SH-SY5Y (cell line): ENCODE data around the gene DNAH10.

Experiments
- GATA2 ChIP-seq: IDR thresholded peaks from 2 replicates; pipeline ENCODE4 v1.6.1; 2011; ENCODE audit warnings: mild to moderate bottlenecking, low read depth, low read length
- GATA3 ChIP-seq: IDR thresholded peaks from 2 replicates; pipeline ENCODE4 v1.6.1; 2011; ENCODE audit warnings: low read depth, mild to moderate bottlenecking, low read length, moderate library complexity

Gene DNAH10

GRCh38 chr12:123832052-123832451 lies 70.0 kb downstream of the DNAH10 start:
- TF ChIP-seq GATA3 (no peak), GATA2 (no peak)

GRCh38 chr12:123833830-123834229 lies 71.7 kb downstream of the DNAH10 start:
- TF ChIP-seq GATA3 (no peak), GATA2 (no peak)

GRCh38 chr12:123834845-123835244 lies 72.7 kb downstream of the DNAH10 start:
- TF ChIP-seq GATA3: no peak
- no peak for TF ChIP-seq GATA2

- TF ChIP-seq GATA2 (no peak), GATA3 (no peak)
Observed at GRCh38 chr12:123836292-123836691, 74.2 kb downstream of the DNAH10 start.

- TF ChIP-seq GATA3: peak; percentile 93
- peak; percentile 98 for TF ChIP-seq GATA2
Observed at GRCh38 chr12:123839826-123840225, 77.7 kb downstream of the DNAH10 start.

GRCh38 chr12:123840765-123841425 lies 78.8 kb downstream of the DNAH10 start:
- TF ChIP-seq GATA2: no peak
- TF ChIP-seq GATA3: no peak

GRCh38 chr12:123843912-123844748 lies 82.0 kb downstream of the DNAH10 start:
- TF ChIP-seq GATA2: no peak
- TF ChIP-seq GATA3: no peak

- TF ChIP-seq GATA2: no peak
Observed at GRCh38 chr12:123845881-123846280, 83.8 kb downstream of the DNAH10 start.

- no peak for TF ChIP-seq GATA2
- no peak for TF ChIP-seq GATA3
Observed at GRCh38 chr12:123846340-123846739, 84.2 kb downstream of the DNAH10 start.

- TF ChIP-seq GATA3 (no peak), GATA2 (no peak)
Observed at GRCh38 chr12:123847019-123847418, 84.9 kb downstream of the DNAH10 start.

GRCh38 chr12:123847876-123848275 lies 85.8 kb downstream of the DNAH10 start:
- TF ChIP-seq GATA3 (no peak), GATA2 (no peak)

- no peak for TF ChIP-seq GATA3
- no peak for TF ChIP-seq GATA2
Observed at GRCh38 chr12:123849517-123849916, 87.4 kb downstream of the DNAH10 start.

GRCh38 chr12:123850246-123851134 lies 88.4 kb downstream of the DNAH10 start:
- no peak for TF ChIP-seq GATA3
- TF ChIP-seq GATA2: no peak

- no peak for TF ChIP-seq GATA3
- no peak for TF ChIP-seq GATA2
Observed at GRCh38 chr12:123853396-123854070, 91.4 kb downstream of the DNAH10 start.

- TF ChIP-seq GATA3 (no peak), GATA2 (no peak)
Observed at GRCh38 chr12:123854232-123854631, 92.1 kb downstream of the DNAH10 start.
